ENCODE data around the gene EFHC2. TPM values are rescaled to one million over a fixed set of nuclear protein-coding genes. Genes with fewer than 3 reads are reported as not detected.

EFHC2 gene
- total and polyA plus RNA-seq, 2 donors (not counting 1 experiment from before 2014, with no cell fraction given), result 1.1 to 2.6 TPM

DNA sequence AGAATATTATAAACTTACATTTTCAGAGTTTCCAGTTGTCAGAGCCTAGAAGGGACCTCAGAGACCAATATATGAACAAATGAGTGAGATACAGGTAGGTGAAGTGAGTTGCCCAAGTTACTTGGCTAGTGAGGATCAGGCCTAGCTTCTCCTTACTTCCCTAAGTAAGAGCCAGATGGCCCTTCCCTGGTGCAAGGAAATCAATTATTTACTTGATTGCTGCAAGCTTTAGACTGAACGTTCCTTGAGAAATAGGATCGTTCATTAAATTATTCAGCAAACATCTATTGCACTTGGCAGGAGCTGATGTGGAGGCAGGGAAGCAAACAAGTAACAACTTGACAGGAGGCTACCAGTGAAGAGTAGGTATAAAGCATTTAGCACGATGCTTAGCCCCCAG lies 117.8 kb downstream of the EFHC2 start:
- Histone ChIP-seq H4K20me1 (ENCODE audit: control insufficient read depth, extremely low read depth, insufficient read depth, low read length) (no peaks in the 10 kb centered on the region), H3K4me3 (replicated peaks in 1 of 4; ENCODE audit: control extremely low read depth in 1 of 4, insufficient read depth in 1 of 4, low read depth in 3 of 4, low read length in 4 of 4) (no peak overlapping the region), H2AFZ (ENCODE audit: low read length) (no peak overlapping the region), H3K4me2 (ENCODE audit: extremely low read depth, insufficient read depth, low read length) (no peak overlapping the region), H3K4me1 (ENCODE audit: control insufficient read depth, extremely low read depth, insufficient read depth, low read length) (no peaks in the 10 kb centered on the region), H3K36me3 (ENCODE audit: control insufficient read depth, insufficient read depth, low read length) (no peaks in the 10 kb centered on the region), H3K27ac (ENCODE audit: insufficient read depth, low read length) (no peak overlapping the region), H3K27me3 (ENCODE audit: control insufficient read depth, insufficient read depth, low read length) (no peaks in the 10 kb centered on the region), H3K9me3 (ENCODE audit: control insufficient read depth, insufficient read depth, low read depth, low read length) (no peaks in the 10 kb centered on the region), H3K79me2 (ENCODE audit: control insufficient read depth, insufficient read depth, low read length) (no peaks in the 10 kb centered on the region), H3K9ac (ENCODE audit: insufficient read depth, low read length) (no peak overlapping the region)
- TF ChIP-seq, protein P1, sequence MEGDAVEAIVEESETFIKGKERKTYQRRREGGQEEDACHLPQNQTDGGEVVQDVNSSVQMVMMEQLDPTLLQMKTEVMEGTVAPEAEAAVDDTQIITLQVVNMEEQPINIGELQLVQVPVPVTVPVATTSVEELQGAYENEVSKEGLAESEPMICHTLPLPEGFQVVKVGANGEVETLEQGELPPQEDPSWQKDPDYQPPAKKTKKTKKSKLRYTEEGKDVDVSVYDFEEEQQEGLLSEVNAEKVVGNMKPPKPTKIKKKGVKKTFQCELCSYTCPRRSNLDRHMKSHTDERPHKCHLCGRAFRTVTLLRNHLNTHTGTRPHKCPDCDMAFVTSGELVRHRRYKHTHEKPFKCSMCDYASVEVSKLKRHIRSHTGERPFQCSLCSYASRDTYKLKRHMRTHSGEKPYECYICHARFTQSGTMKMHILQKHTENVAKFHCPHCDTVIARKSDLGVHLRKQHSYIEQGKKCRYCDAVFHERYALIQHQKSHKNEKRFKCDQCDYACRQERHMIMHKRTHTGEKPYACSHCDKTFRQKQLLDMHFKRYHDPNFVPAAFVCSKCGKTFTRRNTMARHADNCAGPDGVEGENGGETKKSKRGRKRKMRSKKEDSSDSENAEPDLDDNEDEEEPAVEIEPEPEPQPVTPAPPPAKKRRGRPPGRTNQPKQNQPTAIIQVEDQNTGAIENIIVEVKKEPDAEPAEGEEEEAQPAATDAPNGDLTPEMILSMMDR (conservative IDR thresholded peaks at IDR 0.05 in 1 of 2, IDR thresholded peaks at IDR 0.05 in 1 of 2; ENCODE audit: low read depth in 1 of 2, low read length in 2 of 2), result no peak
- TF ChIP-seq EZH2 (IDR thresholded peaks at IDR 0.05; ENCODE audit: low read length, missing control alignments), result no peak
- DNase-seq (ENCODE audit: low read depth in 2 of 2), result no peak

DNA sequence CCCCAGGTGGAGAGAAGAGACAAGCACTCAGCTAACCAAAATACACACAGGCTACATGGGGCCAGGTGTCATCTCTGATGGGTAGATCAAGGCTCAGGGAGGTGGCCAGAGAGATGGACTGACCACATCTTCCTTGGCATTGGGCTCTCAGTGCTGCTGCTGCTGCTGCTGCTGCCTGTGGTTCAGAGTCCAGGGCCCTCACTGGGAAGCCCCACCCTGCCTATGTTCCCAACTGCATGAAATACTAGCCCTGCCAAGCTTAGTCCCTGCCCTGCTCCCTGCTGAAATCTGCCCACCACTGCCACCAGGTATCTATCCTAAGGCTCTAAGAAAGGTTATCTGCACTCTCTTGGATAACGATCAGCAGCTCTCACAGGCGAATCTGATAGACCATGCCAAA lies 118.7 kb downstream of the EFHC2 start:
- H3K36me3 ChIP-seq (ENCODE audit: control insufficient read depth, insufficient read depth, low read length), result no peaks in the 10 kb centered on the region
- H3K4me2 ChIP-seq (ENCODE audit: extremely low read depth, insufficient read depth, low read length), result no peak overlapping the region
- no peaks in the 10 kb centered on the region for H4K20me1 ChIP-seq (ENCODE audit: control insufficient read depth, extremely low read depth, insufficient read depth, low read length)
- H3K27ac ChIP-seq (ENCODE audit: insufficient read depth, low read length), result no peak overlapping the region
- H3K9me3 ChIP-seq (ENCODE audit: control insufficient read depth, insufficient read depth, low read depth, low read length), result no peaks in the 10 kb centered on the region
- no peaks in the 10 kb centered on the region for H3K79me2 ChIP-seq (ENCODE audit: control insufficient read depth, insufficient read depth, low read length)
- H3K27me3 ChIP-seq (ENCODE audit: control insufficient read depth, insufficient read depth, low read length), result no peaks in the 10 kb centered on the region
- TF ChIP-seq EZH2 (IDR thresholded peaks at IDR 0.05; ENCODE audit: low read length, missing control alignments), result no peak
- TF ChIP-seq, protein P1 (conservative IDR thresholded peaks at IDR 0.05 in 1 of 2, IDR thresholded peaks at IDR 0.05 in 1 of 2; ENCODE audit: low read depth in 1 of 2, low read length in 2 of 2), result no peak
- no peak overlapping the region for H3K4me3 ChIP-seq (replicated peaks in 1 of 4; ENCODE audit: control extremely low read depth in 1 of 4, insufficient read depth in 1 of 4, low read depth in 3 of 4, low read length in 4 of 4)
- no peak overlapping the region for H2AFZ ChIP-seq (ENCODE audit: low read length)
- H3K4me1 ChIP-seq (ENCODE audit: control insufficient read depth, extremely low read depth, insufficient read depth, low read length), result no peaks in the 10 kb centered on the region
- DNase-seq (ENCODE audit: low read depth in 2 of 2), result no peak
- no peak overlapping the region for H3K9ac ChIP-seq (ENCODE audit: insufficient read depth, low read length)

DNA sequence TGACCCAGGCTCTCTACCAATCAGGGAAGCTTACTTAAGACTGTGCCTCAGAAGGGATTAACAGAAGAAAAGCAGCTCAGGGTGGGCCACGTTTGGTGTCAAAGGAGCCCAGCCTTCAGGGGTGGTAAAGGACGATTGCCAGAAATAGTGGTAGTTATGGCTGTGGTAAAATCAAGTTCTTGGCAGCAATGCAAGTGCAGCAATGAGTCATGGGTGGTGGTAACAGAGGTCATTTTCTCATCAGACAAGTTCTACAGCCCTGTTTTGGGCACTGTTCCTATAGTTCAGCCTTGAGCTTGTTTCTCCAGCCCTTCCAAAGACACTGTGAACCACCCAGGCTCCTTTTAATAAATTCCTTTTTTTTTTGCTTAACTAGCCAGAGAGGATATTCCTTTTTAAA lies 120.3 kb downstream of the EFHC2 start:
- no peaks in the 10 kb centered on the region for H3K79me2 ChIP-seq (ENCODE audit: control insufficient read depth, insufficient read depth, low read length)
- H3K9ac ChIP-seq (ENCODE audit: insufficient read depth, low read length), result no peak overlapping the region
- H3K9me3 ChIP-seq (ENCODE audit: control insufficient read depth, insufficient read depth, low read depth, low read length), result no peaks in the 10 kb centered on the region
- TF ChIP-seq EZH2 (IDR thresholded peaks at IDR 0.05; ENCODE audit: low read length, missing control alignments), result no peak
- TF ChIP-seq, protein P1 (conservative IDR thresholded peaks at IDR 0.05 in 1 of 2, IDR thresholded peaks at IDR 0.05 in 1 of 2; ENCODE audit: low read depth in 1 of 2, low read length in 2 of 2), result no peak
- no peaks in the 10 kb centered on the region for H3K4me1 ChIP-seq (ENCODE audit: control insufficient read depth, extremely low read depth, insufficient read depth, low read length)
- no peaks in the 10 kb centered on the region for H3K27me3 ChIP-seq (ENCODE audit: control insufficient read depth, insufficient read depth, low read length)
- H3K4me3 ChIP-seq (replicated peaks in 1 of 4; ENCODE audit: control extremely low read depth in 1 of 4, insufficient read depth in 1 of 4, low read depth in 3 of 4, low read length in 4 of 4), result no peak overlapping the region
- no peak overlapping the region for H3K4me2 ChIP-seq (ENCODE audit: extremely low read depth, insufficient read depth, low read length)
- peak; percentile 77 to 89 for DNase-seq (ENCODE audit: low read depth in 2 of 2)
- no peak overlapping the region for H2AFZ ChIP-seq (ENCODE audit: low read length)
- no peak overlapping the region for H3K27ac ChIP-seq (ENCODE audit: insufficient read depth, low read length)
- H4K20me1 ChIP-seq (ENCODE audit: control insufficient read depth, extremely low read depth, insufficient read depth, low read length), result no peaks in the 10 kb centered on the region
- H3K36me3 ChIP-seq (ENCODE audit: control insufficient read depth, insufficient read depth, low read length), result no peaks in the 10 kb centered on the region
